H9 (cell line): Measurements from ENCODE around the gene DIPK1B. TPM values are rescaled to one million over a fixed set of nuclear protein-coding genes. Genes with fewer than 3 reads are reported as not detected.

Source experiments
- DNase-seq: peaks from one replicate; pipeline ENCODE4 v3.0.0-alpha.2; 2017
- H2AFZ ChIP-seq: one replicate; pipeline ENCODE4 v1.6.1; 2013; ENCODE audit warnings: mild to moderate bottlenecking, low read length, control low read depth, moderate library complexity
- H2AK5ac ChIP-seq: 2 replicates; pipeline ENCODE4 v1.6.1; 2013; ENCODE audit warnings: low read length, control low read depth, mixed read lengths; ENCODE audit not compliant: insufficient read length
- H2BK120ac ChIP-seq: one replicate; pipeline ENCODE4 v1.6.1; 2013; ENCODE audit warnings: low read depth, mild to moderate bottlenecking, low read length, control low read depth, inconsistent platforms; ENCODE audit not compliant: poor library complexity, severe bottlenecking
- H2BK12ac ChIP-seq: 2 replicates; pipeline ENCODE4 v1.6.1; 2013; ENCODE audit warnings: low read length, control low read depth, mixed read lengths, low read depth; ENCODE audit not compliant: insufficient read length
- H2BK15ac ChIP-seq: 2 replicates; pipeline ENCODE4 v1.6.1; 2013; ENCODE audit warnings: low read depth, low read length, control low read depth
- H2BK20ac ChIP-seq: one replicate; pipeline ENCODE4 v1.6.1; 2013; ENCODE audit warnings: low read depth, mild to moderate bottlenecking, low read length, control low read depth, inconsistent platforms; ENCODE audit not compliant: poor library complexity, severe bottlenecking
- H2BK5ac ChIP-seq: 2 replicates; pipeline ENCODE4 v1.6.1; 2013; ENCODE audit warnings: low read length, control low read depth, mixed read lengths; ENCODE audit not compliant: insufficient read length
- H3K14ac ChIP-seq: 2 replicates; pipeline ENCODE4 v1.6.1; 2013; ENCODE audit warnings: low read length, control low read depth; ENCODE audit not compliant: insufficient read depth
- H3K18ac ChIP-seq: 2 replicates; pipeline ENCODE4 v1.6.1; 2013; ENCODE audit warnings: low read depth, mild to moderate bottlenecking, mixed read lengths, low read length, control low read depth; ENCODE audit not compliant: insufficient read length
- H3K23ac ChIP-seq: 2 replicates; pipeline ENCODE4 v1.6.1; 2013; ENCODE audit warnings: low read length, control low read depth, mixed read lengths, low read depth; ENCODE audit not compliant: insufficient read length
- H3K23me2 ChIP-seq: 2 replicates; pipeline ENCODE4 v1.6.1; 2013; ENCODE audit warnings: low read depth, mild to moderate bottlenecking, mixed read lengths, low read length, control low read depth; ENCODE audit not compliant: insufficient read length, poor library complexity, severe bottlenecking
- H3K27ac ChIP-seq: 2 replicates; pipeline ENCODE4 v1.5.1; 2013; ENCODE audit warnings: low read length, control low read depth, mixed read lengths, low read depth; ENCODE audit not compliant: insufficient read length
- H3K27me3 ChIP-seq: 2 replicates; pipeline ENCODE4 v1.6.1; 2013; ENCODE audit warnings: low read length, control low read depth, inconsistent platforms; ENCODE audit not compliant: insufficient read depth
- H3K4ac ChIP-seq: 2 replicates; pipeline ENCODE4 v1.6.1; 2013; ENCODE audit warnings: low read depth, mild to moderate bottlenecking, control low read depth, inconsistent platforms, low read length, moderate library complexity
- H3K4me1 ChIP-seq: 2 replicates; pipeline ENCODE4 v1.6.1; 2013; ENCODE audit warnings: low read length, control low read depth, inconsistent platforms; ENCODE audit not compliant: insufficient read depth
- H3K4me2 ChIP-seq: 2 replicates; pipeline ENCODE4 v1.6.1; 2013; ENCODE audit warnings: low read length, control low read depth, mixed read lengths; ENCODE audit not compliant: insufficient read length, insufficient read depth
- H3K56ac ChIP-seq: 2 replicates; pipeline ENCODE4 v1.6.1; 2013; ENCODE audit warnings: low read depth, mild to moderate bottlenecking, mixed read lengths, low read length, control low read depth; ENCODE audit not compliant: insufficient read length
- H3K79me1 ChIP-seq: 2 replicates; pipeline ENCODE4 v1.6.1; 2013; ENCODE audit warnings: low read depth, mild to moderate bottlenecking, moderate library complexity, low read length, control low read depth, inconsistent platforms; ENCODE audit not compliant: insufficient read depth, poor library complexity, severe bottlenecking
- H3K79me2 ChIP-seq: 2 replicates; pipeline ENCODE4 v1.6.1; 2013; ENCODE audit warnings: low read length, control low read depth, inconsistent platforms; ENCODE audit not compliant: insufficient read depth
- H3K9ac ChIP-seq: 2 replicates; pipeline ENCODE4 v1.6.1; 2013; ENCODE audit warnings: low read length, control low read depth, mixed read lengths; ENCODE audit not compliant: insufficient read length; ENCODE audit errors: extremely low read depth
- H3K9me3 ChIP-seq: one replicate; pipeline ENCODE4 v1.6.1; 2013; ENCODE audit warnings: low read depth, low read length, inconsistent platforms; ENCODE audit not compliant: control insufficient read depth
- H3T11ph ChIP-seq: one replicate; pipeline ENCODE4 v1.6.1; 2013; ENCODE audit warnings: mild to moderate bottlenecking, low read length, control low read depth, inconsistent platforms
- H4K20me1 ChIP-seq: one replicate; pipeline ENCODE4 v1.6.1; 2013; ENCODE audit not compliant: control insufficient read depth, insufficient read length, insufficient read depth
- H4K5ac ChIP-seq: 2 replicates; pipeline ENCODE4 v1.6.1; 2013; ENCODE audit warnings: low read depth, mild to moderate bottlenecking, mixed read lengths, low read length, control low read depth; ENCODE audit not compliant: insufficient read length
- H4K8ac ChIP-seq: replicated peaks from 2 replicates; pipeline ENCODE4 v1.6.1; 2013; ENCODE audit warnings: low read length, control low read depth, mixed read lengths, low read depth; ENCODE audit not compliant: insufficient read length
- H4K91ac ChIP-seq: 2 replicates; pipeline ENCODE4 v1.6.1; 2013; ENCODE audit warnings: low read depth, mild to moderate bottlenecking, moderate library complexity, mixed read lengths, low read length, control low read depth; ENCODE audit not compliant: insufficient read length
- H3K27ac Mint-ChIP-seq, 3 experiments: 2 replicates in 2 of 3; 3 replicates in 1 of 3; pipeline ENCODE4 v1.8.0; 2020 to 2021; ENCODE audit warnings: mixed read lengths in 3 of 3, mild to moderate bottlenecking in 1 of 3, moderate library complexity in 1 of 3
- H3K27me3 Mint-ChIP-seq: 2 replicates; pipeline ENCODE4 v1.8.0; 2021; ENCODE audit warnings: low read depth, mild to moderate bottlenecking, moderate library complexity, mixed read lengths
- H3K36me3 Mint-ChIP-seq, 3 experiments: 2 replicates in 2 of 3; 3 replicates in 1 of 3; pipeline ENCODE4 v1.8.0; 2020 to 2021; ENCODE audit warnings: low read depth in 3 of 3, mixed read lengths in 3 of 3; ENCODE audit not compliant: insufficient read depth in 1 of 3
- H3K4me1 Mint-ChIP-seq, 2 experiments: 2 replicates each; pipeline ENCODE4 v1.8.0; 2020; ENCODE audit warnings: mixed read lengths in 2 of 2
- H3K4me3 Mint-ChIP-seq, 2 experiments: 2 replicates in 1 of 2; 3 replicates in 1 of 2; pipeline ENCODE4 v1.8.0; 2020 to 2021; ENCODE audit warnings: mild to moderate bottlenecking in 2 of 2, mixed read lengths in 2 of 2, moderate library complexity in 1 of 2
- H3K9me3 Mint-ChIP-seq, 2 experiments: 2 replicates in 1 of 2; 3 replicates in 1 of 2; pipeline ENCODE4 v1.8.0; 2020; ENCODE audit warnings: mild to moderate bottlenecking in 2 of 2, mixed read lengths in 2 of 2, moderate library complexity in 1 of 2
- WGBS: extraction: QIAGEN DNeasy Blood & Tissue Kit; methylation state at CpG from one replicate; pipeline ENCODE4 v1.1.7; 2013; ENCODE audit warnings: missing lambda C conversion rate, low lambda C conversion rate, mixed read lengths; ENCODE audit not compliant: insufficient read length; ENCODE audit errors: extremely low coverage; 5-methylcytosine and 5-hydroxymethylcytosine counted together
- total RNA-seq: library from RNA; stranded (reverse); gene quantifications from 2 replicates; pipeline ENCODE4 v1.2.1, GENCODE V29; 2021
- TF ChIP-seq, protein P1 (sequence below): fragments of 200-600 bp; sonication (generic); conservative IDR thresholded peaks from 3 replicates; pipeline ENCODE4 v1.8.0; 2021; ENCODE audit warnings: antibody characterized with exemption, mild to moderate bottlenecking

The DIPK1B gene
- total RNA-seq, 1 experiment from 2014 or later, result 40.3 TPM

DNA sequence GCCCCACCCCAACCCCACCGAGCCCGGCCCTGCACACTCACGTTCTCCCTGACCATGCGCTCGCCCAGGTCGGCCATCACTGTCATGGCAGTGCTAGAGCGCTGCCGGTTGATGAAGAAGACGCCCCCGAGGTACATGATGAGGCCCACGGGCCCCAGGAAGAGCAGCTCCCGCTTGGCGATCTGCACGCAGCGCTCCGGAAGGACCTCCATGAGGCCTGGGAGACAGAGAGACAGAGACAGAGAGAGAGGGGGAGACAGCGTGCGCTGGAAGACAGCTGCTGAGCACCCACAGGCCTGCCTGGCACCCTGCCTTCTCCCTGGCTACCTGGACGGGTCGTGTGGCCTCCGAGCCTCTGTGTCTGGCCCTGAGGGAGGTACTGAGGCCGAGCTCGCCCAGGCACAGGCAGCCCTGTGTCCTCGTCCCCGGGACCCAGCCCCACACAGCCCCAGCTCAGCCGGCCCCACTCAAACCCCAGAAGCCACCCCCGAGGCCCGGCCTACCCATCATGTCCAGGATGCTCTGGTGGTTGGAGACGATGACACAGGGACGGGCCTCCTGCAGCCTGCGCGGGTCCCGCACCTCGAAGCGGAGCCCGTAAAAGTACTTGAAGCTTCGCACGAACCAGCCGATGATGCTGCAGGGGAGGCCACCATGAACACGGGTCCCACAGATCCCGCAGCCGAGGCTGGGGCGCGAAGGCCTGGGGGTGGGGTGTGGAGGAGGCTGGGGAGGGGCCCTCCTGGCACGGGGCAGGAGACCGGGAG lies 35.3 kb upstream of the DIPK1B start:
- H3K4me2 ChIP-seq, result no peak overlapping the region
- no peak overlapping the region for H2BK120ac ChIP-seq
- TF ChIP-seq, protein P1, sequence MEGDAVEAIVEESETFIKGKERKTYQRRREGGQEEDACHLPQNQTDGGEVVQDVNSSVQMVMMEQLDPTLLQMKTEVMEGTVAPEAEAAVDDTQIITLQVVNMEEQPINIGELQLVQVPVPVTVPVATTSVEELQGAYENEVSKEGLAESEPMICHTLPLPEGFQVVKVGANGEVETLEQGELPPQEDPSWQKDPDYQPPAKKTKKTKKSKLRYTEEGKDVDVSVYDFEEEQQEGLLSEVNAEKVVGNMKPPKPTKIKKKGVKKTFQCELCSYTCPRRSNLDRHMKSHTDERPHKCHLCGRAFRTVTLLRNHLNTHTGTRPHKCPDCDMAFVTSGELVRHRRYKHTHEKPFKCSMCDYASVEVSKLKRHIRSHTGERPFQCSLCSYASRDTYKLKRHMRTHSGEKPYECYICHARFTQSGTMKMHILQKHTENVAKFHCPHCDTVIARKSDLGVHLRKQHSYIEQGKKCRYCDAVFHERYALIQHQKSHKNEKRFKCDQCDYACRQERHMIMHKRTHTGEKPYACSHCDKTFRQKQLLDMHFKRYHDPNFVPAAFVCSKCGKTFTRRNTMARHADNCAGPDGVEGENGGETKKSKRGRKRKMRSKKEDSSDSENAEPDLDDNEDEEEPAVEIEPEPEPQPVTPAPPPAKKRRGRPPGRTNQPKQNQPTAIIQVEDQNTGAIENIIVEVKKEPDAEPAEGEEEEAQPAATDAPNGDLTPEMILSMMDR, result no peak
- no peaks in the 10 kb centered on the region for H4K20me1 ChIP-seq
- H3K79me1 ChIP-seq, result no peaks in the 10 kb centered on the region
- no peak overlapping the region for H2AK5ac ChIP-seq
- no peak for DNase-seq
- no peak overlapping the region for H2AFZ ChIP-seq
- no peaks in the 10 kb centered on the region for H3K27me3 ChIP-seq
- no peak overlapping the region for H3K18ac ChIP-seq
- H4K91ac ChIP-seq, result no peak overlapping the region
- H4K8ac ChIP-seq, result no peak overlapping the region
- no peaks in the 10 kb centered on the region for H3K9me3 ChIP-seq
- no peak overlapping the region for H2BK5ac ChIP-seq
- no peak overlapping the region for H3K9ac ChIP-seq
- no peaks in the 10 kb centered on the region for H3K79me2 ChIP-seq
- peaks cover 1% of the 10 kb centered on the region; the same call in 1 of the 2 replicates for H3K27me3 Mint-ChIP-seq
- H3T11ph ChIP-seq, result no peak overlapping the region
- H2BK20ac ChIP-seq, result no peak overlapping the region
- no peak overlapping the region for H3K14ac ChIP-seq
- H3K4me3 Mint-ChIP-seq, result no peak overlapping the region
- H3K27ac Mint-ChIP-seq, result peak overlapping the region; percentile 32 to 80 (median 49); a peak in 2 of 7 replicates
- no peak overlapping the region for H2BK12ac ChIP-seq
- H3K56ac ChIP-seq, result no peak overlapping the region
- no peak overlapping the region for H3K4ac ChIP-seq
- no peak overlapping the region for H3K27ac ChIP-seq
- H2BK15ac ChIP-seq, result no peak overlapping the region
- no peak overlapping the region for H3K23ac ChIP-seq
- H3K4me1 Mint-ChIP-seq, result peaks cover 2 to 7% of the 10 kb centered on the region in 2 experiments
- peaks cover 0 to 5% (median 0%) of the 10 kb centered on the region in 3 experiments; a peak in 4 of 7 replicates for H3K36me3 Mint-ChIP-seq
- no CpG with 5 or more reads among the region's 46 CpGs for WGBS
- H3K9me3 Mint-ChIP-seq, result no peaks in the 10 kb centered on the region
- no peaks in the 10 kb centered on the region for H3K23me2 ChIP-seq
- no peak overlapping the region for H4K5ac ChIP-seq
- H3K4me1 ChIP-seq, result no peaks in the 10 kb centered on the region
